NCI-H128 (cell line): ENCODE measurements around the gene BTBD9.

ENCODE experiments used
- DNase-seq: peaks from one replicate; lab custom pipeline; 2025; ENCODE audit not compliant: unreplicated experiment; lab: John Stamatoyannopoulos, UW

The BTBD9 gene

DNA sequence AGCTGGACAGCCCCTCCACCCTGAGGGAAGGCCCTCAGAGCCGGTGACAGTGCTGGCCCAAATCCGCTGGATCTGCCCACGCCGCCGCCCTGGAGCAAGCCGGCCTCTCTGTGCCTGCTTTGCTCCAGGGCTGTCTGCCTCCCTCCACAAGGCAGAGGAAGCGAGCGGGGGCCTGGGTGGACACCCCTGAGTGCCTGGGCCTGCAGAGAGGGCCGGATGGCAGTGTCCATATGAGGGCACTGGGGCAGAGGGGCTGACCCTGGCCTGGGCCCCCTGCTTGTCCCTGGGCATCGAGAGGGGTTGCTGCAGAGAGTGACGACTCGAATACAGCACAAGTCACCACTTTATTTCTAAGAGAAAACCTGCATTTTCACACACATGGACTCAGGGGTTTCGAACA lies 471.6 kb downstream of the BTBD9 start:
- no peak for DNase-seq

DNA sequence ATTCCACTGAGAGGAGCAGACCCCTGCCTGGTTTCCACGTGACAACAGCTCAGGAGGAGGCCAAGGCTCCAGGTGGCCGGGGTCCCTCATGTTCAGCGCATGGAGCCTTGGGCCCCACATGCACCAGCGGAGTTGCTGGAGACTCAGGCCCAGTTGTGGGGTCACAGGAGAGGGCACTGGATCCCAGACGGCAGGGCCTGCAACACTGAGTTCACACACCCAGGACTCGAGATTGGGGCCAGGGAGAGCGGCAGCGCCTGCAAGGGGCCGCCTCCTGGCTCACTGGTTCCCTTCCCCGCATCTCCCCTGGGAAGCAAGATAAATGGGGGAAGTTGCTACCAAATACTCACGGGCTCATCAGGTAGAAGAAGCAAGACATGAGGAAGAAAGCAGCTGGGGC lies 472.1 kb downstream of the BTBD9 start:
- no peak for DNase-seq

DNA sequence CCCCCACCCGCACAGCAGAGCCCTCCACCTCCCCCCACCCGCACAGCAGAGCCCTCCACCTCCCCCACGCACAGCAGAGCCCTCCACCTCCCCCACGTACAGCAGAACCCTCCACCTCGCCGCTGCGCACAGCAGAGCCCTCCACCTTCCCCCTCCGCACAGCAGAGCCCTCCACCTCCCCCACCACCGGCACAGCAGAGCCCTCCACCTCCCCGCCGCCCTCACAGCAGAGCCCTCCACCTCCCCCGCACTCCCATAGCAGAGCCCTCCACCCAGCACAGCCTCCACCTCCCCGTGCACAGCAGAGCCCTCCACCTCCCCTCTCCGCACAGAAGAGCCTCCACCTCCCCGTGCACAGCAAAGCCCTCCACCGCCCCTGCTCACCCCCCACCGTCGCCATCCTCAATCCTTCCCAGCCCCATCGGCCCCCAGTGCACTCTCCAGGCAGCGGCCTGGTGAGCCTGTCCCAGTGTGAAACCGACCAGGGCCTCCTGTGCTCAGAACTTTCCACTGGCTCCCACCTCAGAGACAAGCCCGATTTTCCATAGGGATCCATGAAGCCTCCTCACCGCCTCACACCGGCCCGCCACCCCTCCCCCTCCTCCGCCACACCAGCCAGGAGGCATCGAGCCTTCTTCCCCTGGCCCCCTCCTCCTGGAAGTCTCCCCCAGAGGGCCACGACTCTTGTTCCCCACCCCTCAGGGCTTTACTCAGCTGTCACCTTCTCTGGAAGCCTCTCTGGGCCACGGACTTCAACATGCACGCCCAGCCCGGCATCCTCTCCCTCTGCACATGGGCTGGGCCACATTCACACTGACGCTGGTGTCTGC lies 473.1 kb downstream of the BTBD9 start:
- no peak for DNase-seq

DNA sequence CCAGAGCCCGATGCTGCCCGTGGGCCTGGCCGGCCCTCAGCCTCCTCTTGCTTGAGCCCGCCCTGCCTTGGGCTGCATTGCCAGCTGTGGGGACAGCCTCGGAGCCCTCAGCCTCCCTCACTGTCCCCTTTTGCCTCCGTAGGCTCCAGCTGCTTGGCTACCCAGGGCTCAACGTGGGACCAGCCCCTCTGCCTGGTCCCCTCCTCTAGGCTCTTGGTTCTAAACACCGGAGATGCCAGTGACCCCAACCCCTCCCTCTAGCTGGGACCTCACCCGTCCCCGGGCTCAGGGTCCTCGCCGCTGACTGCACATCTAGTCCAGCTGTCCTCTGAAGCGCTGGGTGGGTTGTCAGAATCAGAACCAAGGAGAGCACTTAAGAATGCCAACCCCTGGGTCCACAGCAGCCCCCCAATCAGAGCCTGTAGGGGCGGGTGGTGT lies 475.0 kb downstream of the BTBD9 start:
- no peak for DNase-seq

DNA sequence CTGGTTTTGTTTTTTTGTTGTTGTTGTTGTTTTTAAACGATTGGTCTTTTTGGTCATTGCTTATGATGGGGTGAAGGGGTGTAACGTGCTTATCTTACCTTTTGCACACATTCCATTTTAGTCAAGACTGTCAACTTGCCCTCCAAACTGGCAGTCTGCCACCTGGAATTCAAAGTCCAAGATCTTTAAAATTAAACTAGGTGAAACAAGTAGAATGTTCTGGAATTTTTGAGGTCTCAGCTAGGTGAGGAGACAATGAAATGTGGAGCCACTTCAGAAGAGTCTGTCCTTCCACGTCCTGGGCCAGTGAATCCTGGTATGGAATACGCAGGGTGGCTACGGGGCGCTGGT lies 475.6 kb downstream of the BTBD9 start:
- no peak for DNase-seq

DNA sequence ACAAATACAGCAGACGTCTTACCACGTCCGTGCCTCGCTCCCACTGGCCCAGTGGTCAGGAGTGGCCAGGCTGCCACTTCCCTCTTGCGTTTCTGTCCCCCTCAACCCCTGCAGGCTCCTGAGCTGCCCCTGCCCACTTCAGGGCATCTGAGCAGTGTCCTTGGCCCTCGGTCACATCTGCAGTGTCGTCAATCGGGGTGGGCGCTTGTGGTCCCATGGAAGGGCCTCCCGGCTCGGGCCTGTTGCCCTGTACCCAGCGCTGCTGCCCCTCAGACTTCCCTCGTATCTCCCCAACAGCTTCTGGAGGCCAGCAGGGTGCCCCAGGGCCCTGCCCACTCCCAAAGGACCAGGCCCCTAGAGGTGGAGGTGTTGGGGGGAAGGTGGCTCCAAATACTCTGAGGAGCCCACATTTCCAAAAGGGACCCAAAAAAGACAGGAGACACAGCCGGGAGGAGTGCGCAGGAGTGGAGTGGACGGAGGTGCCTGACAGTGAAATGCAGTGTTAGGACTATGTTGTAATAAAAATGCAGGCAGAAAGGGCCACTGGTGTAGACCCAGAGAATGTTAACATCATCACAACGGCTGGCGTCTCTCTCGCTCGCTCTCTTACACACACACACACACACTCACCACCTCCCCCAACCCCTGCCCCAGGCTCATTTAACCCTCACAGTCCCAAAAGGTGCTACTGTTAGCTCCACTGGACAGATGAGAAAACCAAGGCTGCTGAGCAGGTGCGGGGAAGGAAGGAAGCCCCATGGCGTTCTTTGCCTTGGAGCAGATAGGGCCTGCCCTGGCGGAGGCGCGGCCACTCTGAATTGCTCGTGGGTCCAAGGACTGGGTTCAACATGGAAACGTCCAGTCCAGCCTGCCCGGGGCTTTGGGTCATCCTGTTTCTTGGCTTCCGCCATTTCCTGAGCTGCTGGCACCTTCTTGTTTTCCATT lies 476.3 kb downstream of the BTBD9 start:
- no peak for DNase-seq

DNA sequence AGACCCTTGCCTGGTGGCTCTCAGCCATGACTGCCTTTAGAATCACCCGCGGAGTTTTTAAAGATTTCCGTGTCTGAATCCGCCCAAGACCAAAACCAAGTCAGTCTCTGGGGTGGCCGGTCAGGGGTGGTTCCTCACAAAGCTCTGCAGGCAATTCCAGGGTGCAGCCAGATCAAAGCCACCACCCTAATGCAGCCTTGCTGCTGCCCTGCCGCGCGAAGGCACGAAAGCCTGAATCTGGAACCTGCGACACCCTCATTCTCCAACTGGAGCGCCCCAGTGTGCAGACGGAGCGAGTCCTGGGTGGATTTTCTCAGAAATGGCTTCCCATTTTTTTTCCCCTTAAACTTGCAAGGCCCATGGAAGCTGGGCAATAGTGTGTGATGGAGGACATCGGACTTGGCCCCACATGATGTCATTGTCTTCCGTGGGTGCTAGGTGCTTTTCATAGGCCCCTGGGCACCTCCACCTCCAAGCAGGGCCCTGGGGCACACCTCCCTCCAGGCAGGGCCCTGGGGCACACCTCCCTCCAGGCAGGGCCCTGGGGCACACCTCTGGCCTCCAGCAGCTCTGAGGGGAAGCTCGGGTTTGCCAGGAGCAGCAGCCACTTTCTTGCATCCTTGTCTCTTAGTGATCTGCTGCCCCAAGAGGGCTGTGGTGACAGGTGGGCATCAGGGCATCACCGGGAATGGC lies 477.1 kb downstream of the BTBD9 start:
- no peak for DNase-seq

DNA sequence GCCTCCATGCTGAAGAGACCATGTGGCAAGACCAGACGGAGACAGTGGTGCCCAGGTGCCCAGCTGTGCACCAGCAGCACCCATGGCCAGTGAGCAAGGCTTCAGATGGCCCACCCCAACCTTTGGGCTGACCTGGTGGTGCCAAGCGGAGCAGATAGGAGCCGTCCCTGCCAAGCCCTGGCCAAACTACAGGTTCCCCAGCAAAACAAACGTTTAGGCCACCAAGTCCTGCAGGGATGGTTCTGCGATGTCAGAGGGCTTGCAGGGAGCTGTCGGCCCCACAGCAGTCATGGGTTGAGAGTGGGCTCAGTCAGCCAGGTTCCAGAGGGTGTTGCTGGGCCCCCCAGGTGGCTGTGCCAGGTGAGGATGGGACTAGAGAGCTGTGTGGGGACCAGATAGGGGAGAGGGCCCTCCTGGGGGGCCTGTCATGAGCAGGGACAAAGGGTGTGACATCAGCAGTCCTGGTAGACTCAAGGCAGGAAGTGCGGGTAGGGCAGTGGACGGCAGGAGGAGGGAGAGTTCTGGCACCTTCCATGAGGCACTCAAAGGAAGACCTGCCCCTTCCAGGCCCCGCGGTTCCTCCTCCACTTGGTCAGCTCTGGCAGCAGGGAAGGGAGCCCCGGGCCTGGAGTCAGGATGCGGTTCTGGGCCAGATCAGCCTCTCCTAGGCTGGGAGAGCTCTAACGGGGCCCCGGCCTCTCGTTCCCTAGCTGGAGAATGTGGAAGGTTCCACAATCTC lies 477.8 kb downstream of the BTBD9 start:
- no peak for DNase-seq

DNA sequence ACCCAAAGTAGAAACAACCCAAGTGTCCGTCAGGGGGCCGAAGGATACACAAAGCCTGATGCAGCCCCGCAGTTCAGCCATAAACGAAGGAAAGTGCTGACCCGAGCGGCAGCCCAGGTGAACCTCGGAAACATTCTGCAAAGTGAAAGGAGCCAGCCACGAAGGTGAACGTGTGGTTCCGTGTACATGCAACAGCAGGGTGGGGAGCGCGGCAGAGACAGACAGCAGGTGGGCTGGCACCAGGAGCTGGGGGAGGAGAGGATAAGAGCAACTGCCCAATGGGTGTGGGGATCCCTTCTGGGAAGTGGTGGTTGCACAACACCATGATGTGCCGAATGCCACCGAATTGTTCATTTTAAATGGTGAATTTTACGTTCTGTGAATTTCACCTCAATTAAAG lies 478.4 kb downstream of the BTBD9 start:
- no peak for DNase-seq

DNA sequence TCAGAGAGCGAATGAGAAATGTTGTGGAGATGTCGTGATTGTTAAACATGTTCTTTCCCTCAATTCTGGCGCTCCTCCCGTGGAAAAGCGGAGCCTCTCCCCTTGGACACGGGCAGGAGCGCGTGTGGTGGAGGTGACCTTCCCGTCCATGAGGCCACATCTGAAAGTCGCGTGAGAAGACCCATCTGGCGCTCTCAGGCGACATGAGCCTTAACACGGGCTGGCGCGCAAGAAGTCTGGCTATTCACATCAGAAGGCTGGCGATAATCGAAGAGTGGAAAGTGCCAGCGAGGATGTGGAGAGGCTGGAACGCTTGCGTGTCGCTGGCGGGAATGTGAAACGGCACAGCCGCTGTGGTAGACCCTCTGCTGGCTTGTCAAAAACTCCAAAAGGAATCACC lies 478.9 kb downstream of the BTBD9 start:
- DNase-seq = no peak

DNA sequence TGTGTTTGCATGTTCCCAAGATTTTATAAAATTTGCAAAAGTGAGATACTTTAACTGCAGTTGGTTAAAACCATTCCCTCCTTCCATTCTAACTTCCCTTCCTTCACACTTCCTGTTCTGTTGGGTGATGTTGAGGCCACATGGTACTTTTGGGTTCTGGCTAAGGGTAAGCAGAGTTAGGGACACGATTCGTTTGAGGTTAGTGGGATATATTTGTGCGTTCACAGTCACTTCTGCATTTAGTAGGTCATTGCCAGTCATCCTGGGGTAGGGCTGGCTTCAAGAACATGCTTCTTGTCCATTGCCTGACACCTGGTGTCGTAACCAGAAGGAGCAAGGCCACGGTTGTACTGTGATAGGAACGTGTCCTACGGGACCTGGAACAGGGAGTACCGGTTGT lies 480.1 kb downstream of the BTBD9 start:
- no peak for DNase-seq

DNA sequence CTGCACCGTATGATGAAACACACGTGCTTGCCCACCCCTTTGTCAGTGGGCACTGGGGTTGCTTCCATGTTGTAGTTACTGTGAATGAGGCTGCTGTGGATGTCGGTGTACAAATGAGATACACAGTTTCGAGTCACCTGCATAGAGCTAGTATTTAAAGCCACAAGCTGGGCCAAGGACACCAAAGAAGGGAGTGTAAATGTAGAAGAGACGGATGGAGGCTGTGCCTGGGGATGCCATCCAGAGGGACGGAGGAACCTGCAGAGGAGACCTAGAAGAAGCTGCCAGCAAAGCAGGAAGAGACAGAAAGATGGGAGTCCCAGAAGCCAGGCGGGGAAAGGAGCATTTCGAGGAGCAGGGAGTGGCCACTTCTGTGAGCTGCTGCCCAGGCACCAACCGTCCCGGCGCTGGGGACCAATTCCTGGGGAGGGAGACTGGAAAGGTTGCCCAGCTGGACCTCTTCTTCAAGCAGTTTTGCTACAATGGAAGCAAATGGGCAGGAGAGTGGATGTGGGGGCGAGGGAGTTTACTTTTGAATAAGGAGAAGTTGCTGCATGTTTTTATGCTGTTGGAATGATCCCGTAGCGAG lies 480.9 kb downstream of the BTBD9 start:
- DNase-seq = no peak

DNA sequence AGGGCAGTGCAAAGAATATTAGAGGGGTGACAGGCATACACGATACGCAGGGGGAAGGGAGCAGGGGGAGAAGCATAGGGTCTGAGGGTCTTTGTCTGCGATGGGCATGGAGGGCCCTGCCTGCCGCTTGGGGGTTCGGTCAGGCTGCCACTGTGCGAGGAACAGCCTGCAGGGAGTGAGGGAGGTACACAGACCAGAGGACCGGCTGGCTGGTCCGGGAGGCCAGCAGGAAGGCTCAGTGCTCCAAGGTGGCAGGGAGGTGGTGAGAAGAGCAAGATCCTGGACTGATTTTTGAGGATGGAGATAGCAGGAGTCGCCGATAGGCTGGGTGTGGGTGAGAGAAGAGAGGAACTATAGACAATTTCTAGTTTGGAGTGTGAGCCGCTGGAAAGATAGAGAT lies 481.8 kb downstream of the BTBD9 start:
- no peak for DNase-seq

DNA sequence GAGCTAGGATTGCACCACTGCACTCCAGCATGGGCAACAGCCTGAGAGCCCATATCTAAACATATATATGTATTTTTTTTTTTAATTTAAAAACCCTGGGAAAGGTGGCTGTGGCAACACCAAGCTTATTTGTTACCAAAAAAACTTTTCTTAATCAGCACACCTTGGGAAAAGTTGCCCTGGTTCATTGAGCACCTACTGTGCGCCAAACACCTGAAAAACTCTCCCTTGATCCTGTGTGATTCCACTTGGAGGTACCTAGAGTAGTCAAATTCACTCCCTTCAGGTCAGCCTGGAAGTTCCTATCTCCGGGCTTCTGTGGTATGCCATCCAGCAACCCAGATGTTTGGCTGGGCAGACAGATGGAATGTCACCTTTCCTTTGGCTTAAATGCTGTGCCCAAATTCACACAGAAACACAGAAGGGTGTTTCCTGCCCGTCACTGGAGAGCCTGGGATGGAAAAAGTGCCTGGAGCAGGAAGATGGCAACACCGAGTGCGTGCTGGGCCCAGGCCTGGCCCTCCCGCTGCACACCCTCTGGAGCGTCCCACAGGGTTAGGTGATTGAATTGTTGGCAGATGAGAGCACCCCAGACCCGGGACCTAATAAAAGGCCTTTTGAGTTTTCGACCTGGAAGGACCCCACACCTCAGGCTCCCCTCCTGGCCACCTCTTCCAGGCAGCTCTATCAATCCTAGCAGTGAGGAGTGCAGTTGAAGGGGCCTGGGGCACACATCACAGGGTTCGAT lies 482.7 kb downstream of the BTBD9 start:
- no peak for DNase-seq

DNA sequence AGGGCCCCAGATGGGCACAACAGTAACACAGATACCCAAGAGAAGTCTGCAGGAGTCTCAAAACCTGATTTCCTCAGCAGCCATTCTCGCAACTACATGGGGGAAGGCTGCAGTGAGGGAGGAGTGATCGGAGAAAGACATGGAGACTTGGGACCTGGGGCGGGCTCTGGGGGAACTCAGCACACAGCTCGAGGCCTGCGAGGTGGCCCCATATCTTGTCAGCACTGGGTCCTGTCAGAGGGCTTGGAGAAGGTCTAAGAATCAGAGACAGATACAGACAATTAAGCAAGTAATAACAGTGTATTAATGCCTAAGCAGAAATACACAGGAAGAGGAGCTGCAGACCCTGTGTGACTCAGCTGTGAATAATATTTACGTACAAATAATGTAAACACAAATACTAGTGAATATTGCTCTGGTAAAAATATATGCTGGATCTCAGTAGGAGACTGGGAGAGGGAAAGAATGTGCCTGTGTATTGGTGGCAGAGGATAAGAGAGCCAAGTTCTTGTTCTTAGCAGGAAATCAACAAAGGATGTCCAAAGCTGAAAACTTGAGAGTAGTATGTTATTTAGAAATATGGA lies 484.0 kb downstream of the BTBD9 start:
- no peak for DNase-seq

DNA sequence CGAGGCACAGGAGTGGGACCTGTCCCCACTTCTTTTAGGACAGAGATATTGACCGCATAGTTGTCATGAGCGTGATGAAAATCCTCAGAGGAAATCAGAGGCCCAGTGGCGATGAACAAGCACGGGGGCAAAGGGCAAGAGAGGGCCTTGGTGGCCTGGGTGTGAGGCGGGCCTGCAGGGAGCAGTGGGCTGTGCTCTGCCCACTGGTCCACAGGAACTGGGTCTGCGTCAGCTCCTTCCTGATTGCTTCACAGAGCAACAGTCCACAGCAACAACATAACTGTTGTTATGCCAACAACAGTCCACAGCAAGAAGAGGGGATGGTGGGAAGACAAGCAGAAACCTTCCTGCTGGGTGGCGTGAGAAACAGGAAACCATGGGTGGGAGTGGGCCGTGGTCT lies 484.6 kb downstream of the BTBD9 start:
- DNase-seq = no peak

DNA sequence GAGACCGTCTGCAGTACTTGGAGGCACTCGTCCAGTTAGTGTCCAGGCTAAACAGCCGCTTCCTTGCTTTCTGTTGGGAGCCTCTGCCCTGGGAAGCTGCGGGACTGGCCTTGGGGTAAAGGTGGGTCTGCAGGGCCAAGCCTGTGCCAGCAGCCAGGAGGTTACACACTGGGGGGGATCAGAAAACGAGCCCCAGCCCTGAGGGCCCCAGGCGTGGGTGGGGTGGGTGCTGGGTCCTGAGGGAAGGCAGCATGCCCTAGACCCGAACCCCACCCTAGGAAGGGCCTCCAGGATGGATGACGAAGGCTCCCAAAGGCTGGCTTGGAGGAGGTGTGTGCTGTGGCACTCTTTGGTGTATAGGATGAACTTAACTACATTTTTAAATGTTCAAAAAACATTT lies 485.0 kb downstream of the BTBD9 start:
- DNase-seq = no peak

DNA sequence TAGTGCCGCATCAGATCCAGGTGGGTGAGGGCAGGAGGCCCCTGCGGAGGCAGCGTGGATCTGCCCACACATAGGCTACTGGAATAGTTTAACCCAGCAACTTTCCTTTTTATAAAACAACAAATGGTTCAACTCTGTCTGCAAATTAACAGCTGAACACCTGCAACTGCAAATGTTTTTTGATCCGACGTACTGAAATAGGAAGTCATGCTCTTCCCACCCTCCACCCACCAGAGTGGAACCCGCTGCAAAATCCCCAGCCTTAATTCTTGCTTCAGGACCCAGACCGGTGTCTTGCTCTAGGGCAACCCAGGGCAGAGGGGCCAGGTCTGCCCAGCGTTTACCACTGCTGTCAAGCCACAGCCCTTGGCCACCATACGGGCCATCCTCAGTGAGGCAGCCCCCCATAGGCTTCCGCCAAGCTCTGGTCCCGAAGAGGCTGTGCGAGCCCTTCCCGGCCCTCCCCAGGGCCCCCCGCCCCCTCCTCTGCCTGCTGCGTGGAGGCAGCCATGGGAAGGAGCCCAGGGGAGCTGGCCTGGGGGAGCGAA lies 485.9 kb downstream of the BTBD9 start:
- DNase-seq = no peak
